BJ (cell line): Measurements from ENCODE around the gene PRSS53. TPM values are rescaled to one million over a fixed set of nuclear protein-coding genes. Genes with fewer than 3 reads are reported as not detected.

Experiments used
- CTCF ChIA-PET: fragments of 350-600 bp; formaldehyde crosslinking; extraction: SDS; loops from one replicate; lab custom pipeline; 2021; ENCODE audit warnings: antibody characterized with exemption, inconsistent platforms; lab: Yijun Ruan, JAX
- POLR2A ChIA-PET: fragments of 300-600 bp; sonication (Branson Sonifier 250); formaldehyde crosslinking; extraction: SDS; loops from one replicate; lab custom pipeline; 2021; ENCODE audit warnings: antibody characterized with exemption; lab: Charles Lee
- DNase-seq: peaks from one replicate; pipeline ENCODE4 v3.0.0-alpha.2; 2011; ENCODE audit warnings: low read depth
- H3K27me3 ChIP-seq: 2 replicates; pipeline ENCODE4 v1.6.0; 2011; ENCODE audit warnings: low read length; ENCODE audit not compliant: control insufficient read depth, insufficient read depth
- H3K36me3 ChIP-seq: 2 replicates; pipeline ENCODE4 v1.5.1; 2011; ENCODE audit warnings: low read length; ENCODE audit not compliant: control insufficient read depth, insufficient read depth
- H3K4me3 ChIP-seq: 2 replicates; pipeline ENCODE4 v1.5.1; 2011; ENCODE audit warnings: low read depth, mild to moderate bottlenecking, control low read depth, low read length
- polyA plus RNA-seq: library from polyadenylated mRNA; depleted of rRNA; stranded (reverse); fragments of >200 nt; gene quantifications from 2 replicates; pipeline ENCODE4 v1.2.3, GENCODE V29; 2011
- TF ChIP-seq, protein P1 (sequence below): IDR thresholded peaks from 2 replicates; pipeline ENCODE4 v1.5.1; 2011; ENCODE audit warnings: low read depth, mild to moderate bottlenecking, control low read depth, inconsistent platforms, low read length, moderate library complexity; ENCODE audit not compliant: insufficient read depth

Gene PRSS53
- polyA plus RNA-seq, 1 experiment, result 1.8 TPM

DNA sequence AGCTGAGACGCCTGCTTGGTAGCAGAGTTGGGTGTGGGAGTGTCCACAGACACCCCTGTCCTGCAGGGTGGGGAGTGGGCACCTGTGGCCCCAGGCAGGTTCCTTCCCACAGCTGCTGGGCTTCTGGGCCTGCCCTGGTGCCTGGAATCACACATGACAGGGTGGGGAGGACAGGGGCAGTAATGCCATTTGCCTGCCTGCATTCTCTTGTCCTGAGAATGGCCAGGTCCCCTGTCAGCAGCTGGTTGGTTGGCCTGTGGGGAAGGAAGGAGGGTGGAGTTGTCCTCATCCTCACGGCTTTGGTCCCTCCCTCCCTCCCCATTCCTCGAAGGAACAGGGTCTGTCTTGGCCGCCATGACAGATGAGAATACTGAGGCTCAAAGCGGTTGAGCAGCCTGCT, 5.2 kb downstream of the PRSS53 start:
- TF ChIP-seq, protein P1, sequence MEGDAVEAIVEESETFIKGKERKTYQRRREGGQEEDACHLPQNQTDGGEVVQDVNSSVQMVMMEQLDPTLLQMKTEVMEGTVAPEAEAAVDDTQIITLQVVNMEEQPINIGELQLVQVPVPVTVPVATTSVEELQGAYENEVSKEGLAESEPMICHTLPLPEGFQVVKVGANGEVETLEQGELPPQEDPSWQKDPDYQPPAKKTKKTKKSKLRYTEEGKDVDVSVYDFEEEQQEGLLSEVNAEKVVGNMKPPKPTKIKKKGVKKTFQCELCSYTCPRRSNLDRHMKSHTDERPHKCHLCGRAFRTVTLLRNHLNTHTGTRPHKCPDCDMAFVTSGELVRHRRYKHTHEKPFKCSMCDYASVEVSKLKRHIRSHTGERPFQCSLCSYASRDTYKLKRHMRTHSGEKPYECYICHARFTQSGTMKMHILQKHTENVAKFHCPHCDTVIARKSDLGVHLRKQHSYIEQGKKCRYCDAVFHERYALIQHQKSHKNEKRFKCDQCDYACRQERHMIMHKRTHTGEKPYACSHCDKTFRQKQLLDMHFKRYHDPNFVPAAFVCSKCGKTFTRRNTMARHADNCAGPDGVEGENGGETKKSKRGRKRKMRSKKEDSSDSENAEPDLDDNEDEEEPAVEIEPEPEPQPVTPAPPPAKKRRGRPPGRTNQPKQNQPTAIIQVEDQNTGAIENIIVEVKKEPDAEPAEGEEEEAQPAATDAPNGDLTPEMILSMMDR, result no peak
- POLR2A ChIA-PET, result interaction anchor here (0.7 kb wide), 1 partner anchor 19 kb away, joined by 3 read pairs; no protein-coding TSS in a partner anchor
- Histone ChIP-seq H3K36me3 (peaks cover 33% of the 10 kb centered on the region), H3K4me3 (no peak overlapping the region), H3K27me3 (no peaks in the 10 kb centered on the region)
- CTCF ChIA-PET, result interaction anchor here (1.5 kb wide), 1 partner anchor 98 kb away, joined by 4 read pairs; no protein-coding TSS in a partner anchor
- no peak for DNase-seq

DNA sequence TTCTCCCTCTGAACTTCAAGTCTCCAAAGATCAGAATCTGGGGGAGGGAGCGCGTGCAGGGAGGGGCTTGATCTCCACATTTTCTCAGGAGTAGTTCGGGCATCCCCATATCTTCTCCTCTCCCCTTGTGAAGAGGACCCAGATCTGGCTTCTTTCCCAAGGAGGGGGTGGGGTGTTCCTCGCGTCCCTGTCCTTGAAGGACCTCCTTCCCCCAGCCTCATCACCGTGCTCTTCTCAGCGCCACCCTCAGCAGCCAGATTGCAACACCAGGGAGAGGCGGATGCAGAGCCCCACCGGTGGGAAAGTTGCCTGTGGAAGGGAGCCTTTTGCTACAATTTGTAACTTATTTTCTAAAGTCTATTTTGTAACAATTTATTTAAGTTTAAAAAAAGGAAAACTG, 5.7 kb downstream of the PRSS53 start:
- ChIA-PET POLR2A (interaction anchor here (0.7 kb wide), 1 partner anchor 19 kb away, joined by 3 read pairs; no protein-coding TSS in a partner anchor), CTCF (no interaction called here)
- Histone ChIP-seq H3K36me3 (peaks cover 34% of the 10 kb centered on the region), H3K4me3 (no peak overlapping the region), H3K27me3 (no peaks in the 10 kb centered on the region)
- TF ChIP-seq, protein P1, result no peak
- no peak for DNase-seq

DNA sequence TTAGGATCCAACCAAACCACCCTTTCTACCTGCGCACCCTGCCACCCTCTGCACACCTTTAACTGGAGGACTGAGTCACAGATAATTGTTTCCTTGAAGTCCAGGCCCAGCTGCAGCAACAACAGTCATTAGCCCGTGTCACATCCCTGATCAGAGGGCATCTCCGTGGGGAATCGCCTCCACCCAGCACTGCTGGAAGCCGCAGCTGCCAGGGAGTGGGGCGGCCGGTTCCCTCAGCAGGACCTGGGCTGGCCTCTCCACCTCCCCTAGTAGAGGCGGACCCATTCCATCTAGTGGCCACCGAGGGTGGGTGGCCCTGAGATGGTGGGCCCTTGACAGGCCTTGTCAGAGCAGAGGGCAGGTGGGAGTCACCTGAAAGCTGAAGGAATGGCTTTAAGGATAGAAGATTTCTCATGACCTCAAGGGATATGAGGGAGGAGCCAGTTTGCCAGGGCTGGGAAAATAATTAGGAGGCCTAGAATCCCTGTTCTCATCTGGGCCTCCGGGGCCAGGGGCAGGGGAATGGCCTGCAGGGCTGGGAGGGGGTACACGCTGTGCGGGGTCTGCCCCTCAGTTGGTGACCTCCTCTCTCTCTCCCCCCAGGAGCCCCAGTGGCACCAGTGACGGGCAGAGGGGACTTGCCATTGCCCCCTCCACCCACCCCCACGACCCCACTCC, 6.2 kb downstream of the PRSS53 start:
- CTCF ChIA-PET, result no interaction called here
- peaks cover 38% of the 10 kb centered on the region for H3K36me3 ChIP-seq

DNA sequence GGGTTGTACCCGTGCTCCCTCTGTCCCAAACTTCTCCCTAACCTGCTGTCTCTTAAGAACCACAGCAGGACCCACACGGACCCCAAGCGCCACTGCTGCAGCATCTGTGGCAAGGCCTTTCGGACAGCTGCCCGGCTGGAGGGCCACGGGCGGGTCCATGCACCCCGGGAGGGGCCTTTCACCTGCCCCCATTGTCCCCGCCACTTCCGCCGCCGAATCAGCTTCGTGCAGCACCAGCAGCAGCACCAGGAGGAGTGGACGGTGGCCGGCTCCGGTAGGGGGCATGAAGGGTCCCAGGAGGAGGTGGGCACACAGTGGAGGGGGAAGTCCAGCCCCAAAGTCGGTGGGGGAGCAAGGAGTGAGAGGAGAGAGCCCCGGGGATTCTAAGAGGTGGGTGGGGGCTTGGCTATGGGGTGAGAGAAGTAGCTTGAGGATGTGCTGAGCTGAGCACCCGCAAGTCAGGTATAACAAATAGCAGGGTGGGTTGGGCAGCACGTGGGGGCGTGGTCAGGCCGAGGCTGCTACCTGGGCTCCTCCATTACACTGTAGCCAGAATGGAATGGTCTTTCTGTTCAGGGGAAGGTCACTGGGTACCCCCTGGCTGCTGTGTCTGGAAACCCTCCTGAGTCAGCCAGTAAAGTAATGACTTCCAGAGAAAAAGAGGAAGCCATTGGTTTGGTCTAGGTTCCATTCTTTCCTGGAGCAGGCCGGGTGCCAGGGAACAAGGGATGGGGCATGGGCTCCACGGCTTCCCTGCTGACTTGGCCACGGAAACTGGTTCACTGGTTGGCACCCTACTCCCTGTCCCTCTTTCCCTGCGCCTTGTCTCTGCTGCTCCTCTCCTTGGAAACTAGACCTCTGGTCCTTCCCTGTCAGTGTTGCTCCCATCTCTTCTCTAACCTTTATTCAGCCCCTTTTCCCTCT, 7.1 kb downstream of the PRSS53 start:
- ChIA-PET POLR2A (no interaction called here), CTCF (no interaction called here)
- H3K36me3 ChIP-seq, result peaks cover 42% of the 10 kb centered on the region
- no peak overlapping the region for H3K4me3 ChIP-seq
- no peak for DNase-seq
- TF ChIP-seq, protein P1, result no peak
- no peaks in the 10 kb centered on the region for H3K27me3 ChIP-seq

More for the DNA sequence above, 6.2 kb downstream of the PRSS53 start:
- POLR2A ChIA-PET, result no interaction called here
- Histone ChIP-seq H3K27me3 (no peaks in the 10 kb centered on the region), H3K4me3 (no peak overlapping the region)
- DNase-seq, result no peak
- TF ChIP-seq, protein P1, result no peak
